CD14-positive monocyte (primary cell): Measurements from ENCODE around the gene BID. TPM values are rescaled to one million over a fixed set of nuclear protein-coding genes. Genes with fewer than 3 reads are reported as not detected.

ENCODE experiments used
- DNase-seq, 3 donors: peaks; one replicate each; pipeline ENCODE4 v3.0.0-alpha.2; 2011 to 2022
- H2AFZ ChIP-seq: 2 replicates; pipeline ENCODE4 v1.6.0; 2012; ENCODE audit warnings: mild to moderate bottlenecking, low read depth, low read length, inconsistent platforms; ENCODE audit not compliant: insufficient read depth, poor library complexity, severe bottlenecking
- H3K27ac ChIP-seq, 2 donors: 1 replicate in 1 of 2; 2 replicates in 1 of 2; pipeline ENCODE4 v1.5.1; 2012 to 2013; ENCODE audit warnings: low read length in 2 of 2, control low read depth in 1 of 2, inconsistent platforms in 1 of 2, low read depth in 1 of 2, mild to moderate bottlenecking in 1 of 2
- H3K27me3 ChIP-seq, 2 donors: one replicate each; pipeline versions ENCODE4 v1.6.0 to v1.6.1; 2011 to 2013; ENCODE audit warnings: low read length in 2 of 2; ENCODE audit not compliant: control insufficient read depth in 2 of 2, insufficient read depth in 2 of 2
- H3K36me3 ChIP-seq, 2 donors: replicated peaks in 1 of 2; 1 replicate in 1 of 2; 2 replicates in 1 of 2; pipeline versions ENCODE4 v1.5.1 to v1.6.1; 2012 to 2013; ENCODE audit warnings: low read length in 2 of 2, control low read depth in 1 of 2, inconsistent platforms in 1 of 2, mild to moderate bottlenecking in 1 of 2; ENCODE audit not compliant: insufficient read depth in 2 of 2, control insufficient read depth in 1 of 2
- H3K4me1 ChIP-seq, 2 donors: 1 replicate in 1 of 2; 2 replicates in 1 of 2; pipeline versions ENCODE4 v1.5.1 to v1.6.1; 2012 to 2013; ENCODE audit warnings: low read length in 2 of 2, control low read depth in 1 of 2, inconsistent platforms in 1 of 2, mild to moderate bottlenecking in 1 of 2, moderate library complexity in 1 of 2; ENCODE audit not compliant: insufficient read depth in 2 of 2, control insufficient read depth in 1 of 2
- H3K4me2 ChIP-seq: replicated peaks from 2 replicates; pipeline ENCODE3; 2012; ENCODE audit warnings: low read length, moderate library complexity, mild to moderate bottlenecking; ENCODE audit not compliant: poor library complexity, severe bottlenecking; ENCODE audit errors: extremely low read depth
- H3K4me3 ChIP-seq, 3 experiments: fragments of 200-600 bp in 1 of 3; sonication (generic) in 1 of 3; replicated peaks in 1 of 3; 1 replicate in 2 of 3; 2 replicates in 1 of 3; pipeline ENCODE4 v1.5.1; 2011 to 2013; ENCODE audit warnings: low read length in 3 of 3, mild to moderate bottlenecking in 3 of 3, control low read depth in 2 of 3, low read depth in 2 of 3, inconsistent platforms in 1 of 3, moderate library complexity in 1 of 3
- H3K79me2 ChIP-seq: 2 replicates; pipeline ENCODE4 v1.6.0; 2012; ENCODE audit warnings: mild to moderate bottlenecking, control low read depth, inconsistent platforms, low read length, moderate library complexity; ENCODE audit not compliant: insufficient read depth
- H3K9ac ChIP-seq: 2 replicates; pipeline ENCODE4 v1.6.0; 2017; ENCODE audit warnings: low read length, mild to moderate bottlenecking; ENCODE audit not compliant: insufficient read depth, poor library complexity, severe bottlenecking
- H3K9me3 ChIP-seq, 2 donors: replicated peaks in 1 of 2; 1 replicate in 1 of 2; 2 replicates in 1 of 2; pipeline versions ENCODE4 v1.5.1 to v1.6.1; 2012 to 2013; ENCODE audit warnings: low read length in 2 of 2, control low read depth in 1 of 2; ENCODE audit not compliant: control insufficient read depth in 1 of 2, insufficient read depth in 1 of 2
- H4K20me1 ChIP-seq: 2 replicates; pipeline ENCODE4 v1.6.0; 2012; ENCODE audit warnings: mild to moderate bottlenecking, low read length, control low read depth, moderate library complexity; ENCODE audit not compliant: insufficient read depth
- H3K27ac Mint-ChIP-seq, 7 donors: one replicate each; pipeline ENCODE4 v1.8.0; 2020; ENCODE audit warnings: mild to moderate bottlenecking in 7 of 7, mixed read lengths in 7 of 7, moderate library complexity in 6 of 7, inconsistent platforms in 2 of 7
- H3K27me3 Mint-ChIP-seq, 3 donors: one replicate each; pipeline ENCODE4 v1.8.0; 2021 to 2022; ENCODE audit warnings: low read depth in 3 of 3, mild to moderate bottlenecking in 3 of 3, mixed read lengths in 3 of 3, moderate library complexity in 3 of 3, inconsistent platforms in 1 of 3
- H3K36me3 Mint-ChIP-seq, 2 donors: one replicate each; pipeline ENCODE4 v1.8.0; 2020; ENCODE audit warnings: mixed read lengths in 2 of 2, inconsistent platforms in 1 of 2, mild to moderate bottlenecking in 1 of 2
- H3K4me1 Mint-ChIP-seq: one replicate; pipeline ENCODE4 v1.8.0; 2020; ENCODE audit warnings: mild to moderate bottlenecking, mixed read lengths
- H3K4me3 Mint-ChIP-seq, 2 donors: one replicate each; pipeline ENCODE4 v1.8.0; 2020; ENCODE audit warnings: mild to moderate bottlenecking in 2 of 2, mixed read lengths in 2 of 2, moderate library complexity in 1 of 2
- H3K9me3 Mint-ChIP-seq, 7 donors: one replicate each; pipeline ENCODE4 v1.8.0; 2020 to 2022; ENCODE audit warnings: mixed read lengths in 7 of 7, mild to moderate bottlenecking in 6 of 7, moderate library complexity in 6 of 7, inconsistent platforms in 2 of 7
- WGBS: methylation state at CpG from one replicate; pipeline ENCODE4 v1.1.5; 2013; ENCODE audit warnings: missing lambda C conversion rate; ENCODE audit not compliant: insufficient coverage; 5-methylcytosine and 5-hydroxymethylcytosine counted together
- intact Hi-C, 2 donors: fragments of 100-400 bp; cut with micrococcal nuclease; formaldehyde crosslinking; loops; one replicate each; pipeline versions ENCODE4 v1.15.0 to v1.15.1; 2023
- polyA plus RNA-seq, 3 donors: library from polyadenylated mRNA; depleted of rRNA in 1 of 3; unstranded in 2 of 3; stranded (reverse) in 1 of 3; fragments of 300-500 nt in 2 of 3; fragments of >200 nt in 1 of 3; fragmentation: Illumina TruSeq in 2 of 3; gene quantifications; 1 replicate in 2 of 3; 2 replicates in 1 of 3; pipeline ENCODE4 v1.2.3, GENCODE V29; 2012 to 2021
- TF ChIP-seq, protein P1 (sequence below): fragments of 200-600 bp; IDR thresholded peaks from one replicate; pipeline ENCODE4 v1.8.0; 2022; ENCODE audit warnings: antibody characterized with exemption, mild to moderate bottlenecking

Gene BID
- polyA plus RNA-seq, 3 donors: 199 to 423 (median 391) TPM

DNA sequence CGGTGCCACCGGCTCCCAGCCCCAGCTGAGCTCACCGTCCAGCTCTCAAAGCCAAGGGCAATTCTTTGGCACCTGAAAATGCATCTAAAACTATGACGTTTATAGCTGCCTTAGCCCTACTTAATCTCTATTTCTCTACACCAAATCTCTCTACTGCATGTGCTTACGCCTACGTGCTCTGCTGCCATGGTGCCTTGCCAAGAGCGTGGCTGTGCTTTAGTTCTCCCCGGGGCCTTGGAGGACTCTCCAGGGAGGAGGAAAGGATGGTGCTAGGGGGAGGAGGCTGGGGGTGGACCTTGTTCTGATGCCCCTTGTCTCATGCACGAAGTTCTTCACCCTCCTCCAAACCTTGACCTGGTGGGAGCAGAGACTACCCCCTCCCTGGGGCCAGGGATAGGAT is 9.0 kb upstream of the BID start:
- Histone ChIP-seq H3K27ac (no peak overlapping the region), H2AFZ (no peak overlapping the region), H3K27me3 (no peaks in the 10 kb centered on the region), H3K4me1 (peaks cover 48 to 71% of the 10 kb centered on the region in 2 donors), H3K9ac (no peak overlapping the region), H3K9me3 (no peaks in the 10 kb centered on the region), H3K4me2 (no peak overlapping the region), H3K79me2 (peaks cover 37% of the 10 kb centered on the region), H4K20me1 (peaks cover 12% of the 10 kb centered on the region), H3K36me3 (no peaks in the 10 kb centered on the region), H3K4me3 (no peak overlapping the region)
- Mint-ChIP-seq H3K27me3 (peaks cover 0 to 1% (median 0%) of the 10 kb centered on the region in 3 donors), H3K27ac (peak overlapping the region in 4 of 7 donors; percentile 2 to 100 (median 98)), H3K4me1 (peaks cover 55% of the 10 kb centered on the region), H3K9me3 (no peaks in the 10 kb centered on the region), H3K4me3 (no peak overlapping the region), H3K36me3 (peaks cover 19 to 29% of the 10 kb centered on the region in 2 donors)
- no peak for DNase-seq
- intact Hi-C loops: no loop called here
- WGBS: 97% methylated on average over 4 of the region's 9 CpGs
- TF ChIP-seq, protein P1, sequence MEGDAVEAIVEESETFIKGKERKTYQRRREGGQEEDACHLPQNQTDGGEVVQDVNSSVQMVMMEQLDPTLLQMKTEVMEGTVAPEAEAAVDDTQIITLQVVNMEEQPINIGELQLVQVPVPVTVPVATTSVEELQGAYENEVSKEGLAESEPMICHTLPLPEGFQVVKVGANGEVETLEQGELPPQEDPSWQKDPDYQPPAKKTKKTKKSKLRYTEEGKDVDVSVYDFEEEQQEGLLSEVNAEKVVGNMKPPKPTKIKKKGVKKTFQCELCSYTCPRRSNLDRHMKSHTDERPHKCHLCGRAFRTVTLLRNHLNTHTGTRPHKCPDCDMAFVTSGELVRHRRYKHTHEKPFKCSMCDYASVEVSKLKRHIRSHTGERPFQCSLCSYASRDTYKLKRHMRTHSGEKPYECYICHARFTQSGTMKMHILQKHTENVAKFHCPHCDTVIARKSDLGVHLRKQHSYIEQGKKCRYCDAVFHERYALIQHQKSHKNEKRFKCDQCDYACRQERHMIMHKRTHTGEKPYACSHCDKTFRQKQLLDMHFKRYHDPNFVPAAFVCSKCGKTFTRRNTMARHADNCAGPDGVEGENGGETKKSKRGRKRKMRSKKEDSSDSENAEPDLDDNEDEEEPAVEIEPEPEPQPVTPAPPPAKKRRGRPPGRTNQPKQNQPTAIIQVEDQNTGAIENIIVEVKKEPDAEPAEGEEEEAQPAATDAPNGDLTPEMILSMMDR: no peak

DNA sequence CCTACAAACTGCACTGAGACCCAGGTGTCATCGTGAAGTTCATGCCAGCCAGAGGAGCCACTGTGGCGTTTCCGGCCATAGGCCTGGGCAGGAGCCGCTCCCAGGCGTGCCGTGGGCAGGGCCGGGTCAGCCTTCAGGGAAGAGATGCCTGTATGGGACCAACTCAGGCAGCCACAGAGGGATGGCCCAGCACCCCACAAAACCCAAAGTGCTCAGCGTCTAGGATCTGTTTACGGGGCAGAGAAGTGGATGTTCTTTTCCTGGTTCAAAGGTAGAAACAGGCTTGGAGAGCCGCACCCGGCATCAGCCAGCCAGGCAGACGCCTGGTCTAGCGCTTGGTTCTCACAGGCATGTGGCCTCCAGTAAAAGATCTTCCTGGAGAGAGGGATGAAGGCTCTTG is 8.4 kb upstream of the BID start:
- H3K4me3 Mint-ChIP-seq: peak overlapping the region in 1 of 2 donors; percentile 49
- peaks cover 19 to 32% of the 10 kb centered on the region in 2 donors for H3K36me3 Mint-ChIP-seq
- H3K4me1 Mint-ChIP-seq: peaks cover 60% of the 10 kb centered on the region
- H3K27me3 Mint-ChIP-seq: peaks cover 0 to 1% (median 0%) of the 10 kb centered on the region in 3 donors
- WGBS: 94% methylated on average over 7 of the region's 13 CpGs
- DNase-seq: no peak
- Histone ChIP-seq H3K4me1 (peaks cover 55 to 77% of the 10 kb centered on the region in 2 donors), H3K27ac (peak overlapping the region in 1 of 2 donors; percentile 93), H3K4me3 (no peak overlapping the region), H3K36me3 (no peaks in the 10 kb centered on the region), H2AFZ (no peak overlapping the region), H4K20me1 (peaks cover 15% of the 10 kb centered on the region), H3K9me3 (no peaks in the 10 kb centered on the region), H3K9ac (peak overlapping the region; percentile 70), H3K79me2 (peaks cover 44% of the 10 kb centered on the region), H3K4me2 (no peak overlapping the region), H3K27me3 (no peaks in the 10 kb centered on the region)
- H3K9me3 Mint-ChIP-seq: no peaks in the 10 kb centered on the region
- intact Hi-C loops: no loop called here
- H3K27ac Mint-ChIP-seq: peak overlapping the region; percentile 96 to 100 (median 97)
- TF ChIP-seq, protein P1: no peak
